PC-9 (cell line): Measurements from ENCODE around the gene DRC3. TPM values are rescaled to one million over a fixed set of nuclear protein-coding genes. Genes with fewer than 3 reads are reported as not detected.
A peak's percentile ranks its signal among the peaks of the same experiment; 100 is the strongest.

Experiments
- BruUV-seq: library from RNA; stranded (reverse); fragments of 400-500 nt; replicated peaks from 2 replicates; lab custom pipeline; 2021; lab: Mats Ljungman, UMichigan
- CTCF ChIA-PET: fragments of 300-600 bp; sonication (Branson Sonifier 250); formaldehyde crosslinking; loops from one replicate; lab custom pipeline; 2022; ENCODE audit warnings: antibody characterized with exemption; lab: Charles Lee
- POLR2A ChIA-PET: fragments of 300-600 bp; sonication (Branson Sonifier 250); formaldehyde crosslinking; loops from one replicate; lab custom pipeline; 2022; ENCODE audit warnings: antibody characterized with exemption; ENCODE audit not compliant: unreplicated experiment; lab: Charles Lee
- DNase-seq, 2 experiments: peaks; one replicate each; pipeline versions ENCODE4 v3.0.0 to v3.0.0-alpha.2; 2015 to 2022; ENCODE audit warnings: mixed read lengths in 1 of 2
- H2AFZ ChIP-seq: fragments of 200-600 bp; sonication (generic); 2 replicates; pipeline ENCODE4 v1.8.1; 2017; ENCODE audit warnings: antibody characterized with exemption
- H3F3A ChIP-seq: fragments of 200-600 bp; sonication (generic); 2 replicates; pipeline ENCODE4 v1.8.1; 2017; ENCODE audit warnings: antibody characterized with exemption, mild to moderate bottlenecking, low read depth; ENCODE audit not compliant: insufficient read depth
- H3K27ac ChIP-seq: fragments of 200-600 bp; sonication (generic); 2 replicates; pipeline ENCODE4 v1.6.1; 2016; ENCODE audit warnings: mixed run types
- H3K27me3 ChIP-seq: fragments of 200-600 bp; sonication (generic); 2 replicates; pipeline ENCODE4 v1.6.1; 2016; ENCODE audit warnings: low read depth, mixed run types; ENCODE audit not compliant: insufficient read depth
- H3K36me3 ChIP-seq: fragments of 200-600 bp; sonication (generic); 2 replicates; pipeline ENCODE4 v1.6.1; 2016; ENCODE audit warnings: low read depth, mixed run types
- H3K4me1 ChIP-seq: fragments of 200-600 bp; sonication (generic); replicated peaks from 2 replicates; pipeline ENCODE4 v1.6.1; 2016; ENCODE audit warnings: mixed run types; ENCODE audit not compliant: insufficient read depth
- H3K4me2 ChIP-seq: fragments of 200-600 bp; sonication (generic); 2 replicates; pipeline ENCODE4 v1.6.1; 2017; ENCODE audit warnings: mixed run types
- H3K4me3 ChIP-seq: fragments of 200-600 bp; sonication (generic); 2 replicates; pipeline ENCODE4 v1.6.1; 2016; ENCODE audit warnings: mixed run types
- H3K79me2 ChIP-seq: fragments of 200-600 bp; sonication (generic); 2 replicates; pipeline ENCODE4 v1.6.1; 2017; ENCODE audit warnings: low read depth, mixed run types
- H3K9me2 ChIP-seq: fragments of 200-600 bp; sonication (generic); 2 replicates; pipeline ENCODE4 v1.8.1; 2017; ENCODE audit warnings: mild to moderate bottlenecking; ENCODE audit not compliant: insufficient read depth
- H3K9me3 ChIP-seq: fragments of 200-600 bp; sonication (generic); 2 replicates; pipeline ENCODE4 v1.8.1; 2016; ENCODE audit warnings: low read depth; ENCODE audit not compliant: insufficient read depth
- H4K20me1 ChIP-seq: fragments of 200-600 bp; sonication (generic); 2 replicates; pipeline ENCODE4 v1.8.1; 2017; ENCODE audit not compliant: insufficient read depth
- CTCF ChIP-seq: fragments of 200-600 bp; sonication (generic); conservative IDR thresholded peaks from 2 replicates; pipeline ENCODE4 v1.6.1; 2017; ENCODE audit warnings: mixed run types, antibody characterized with exemption, mild to moderate bottlenecking, moderate library complexity
- EZH2 ChIP-seq: fragments of 200-600 bp; sonication (generic); IDR thresholded peaks from 2 replicates; pipeline ENCODE4 v1.8.0; 2017; ENCODE audit warnings: antibody characterized with exemption, low read depth
- intact Hi-C: fragments of 100-400 bp; cut with micrococcal nuclease; formaldehyde crosslinking; loops from one replicate; pipeline ENCODE4 v1.10.0; 2022; ENCODE audit not compliant: unreplicated experiment
- total RNA-seq: library from RNA; stranded (reverse); gene quantifications from 2 replicates; pipeline ENCODE4 v1.2.3, GENCODE V29; 2021

Gene DRC3
- total RNA-seq, 1 experiment from 2014 or later, result 15.2 TPM

GRCh38 chr17:17950347-17950746 is 22.3 kb upstream of the DRC3 start:
- POLR2A ChIA-PET, result no interaction called here
- CTCF ChIA-PET, result no interaction called here
- Histone ChIP-seq H3K79me2 (peaks cover 38% of the 10 kb centered on the region), H3K27me3 (no peaks in the 10 kb centered on the region), H3K27ac (no peak overlapping the region), H3K9me3 (no peaks in the 10 kb centered on the region), H3K4me1 (peaks cover 27% of the 10 kb centered on the region), H2AFZ (no peak overlapping the region), H4K20me1 (no peaks in the 10 kb centered on the region; the same call in 1 of the 2 replicates), H3K9me2 (no peaks in the 10 kb centered on the region), H3F3A (peaks cover 13% of the 10 kb centered on the region), H3K36me3 (no peaks in the 10 kb centered on the region), H3K4me3 (no peak overlapping the region), H3K4me2 (no peak overlapping the region)
- DNase-seq, result no peak
- TF ChIP-seq CTCF (no peak), EZH2 (no peak)
- intact Hi-C loops, result no loop called here
- BruUV-seq, result no TSS peak

GRCh38 chr17:17950806-17951205 is 21.9 kb upstream of the DRC3 start:
- BruUV-seq, result no TSS peak
- H3K27ac ChIP-seq, result no peak overlapping the region
- no peak for DNase-seq

GRCh38 chr17:17951524-17951923 is 21.1 kb upstream of the DRC3 start:
- Histone ChIP-seq H3K9me2 (no peaks in the 10 kb centered on the region), H3K4me3 (no peak overlapping the region), H3K36me3 (no peaks in the 10 kb centered on the region), H3K4me2 (no peak overlapping the region), H4K20me1 (no peaks in the 10 kb centered on the region), H3K9me3 (no peaks in the 10 kb centered on the region), H3K27me3 (no peaks in the 10 kb centered on the region), H3K4me1 (peaks cover 24% of the 10 kb centered on the region), H3F3A (peaks cover 16% of the 10 kb centered on the region), H3K79me2 (peaks cover 43% of the 10 kb centered on the region), H2AFZ (no peak overlapping the region), H3K27ac (no peak overlapping the region)
- intact Hi-C loops, result no loop called here
- TF ChIP-seq CTCF, result no peak
- no peak for TF ChIP-seq EZH2
- no peak for DNase-seq
- BruUV-seq, result no TSS peak
- CTCF ChIA-PET, result no interaction called here
- POLR2A ChIA-PET, result no interaction called here

More at GRCh38 chr17:17950806-17951205, 21.9 kb upstream of the DRC3 start:
- peaks cover 43% of the 10 kb centered on the region for H3K79me2 ChIP-seq
- no peak overlapping the region for H2AFZ ChIP-seq
- peak; percentile 52; the same call in 1 of the 2 replicates for TF ChIP-seq CTCF
- TF ChIP-seq EZH2, result no peak
- POLR2A ChIA-PET, result no interaction called here
- H3F3A ChIP-seq, result peaks cover 13% of the 10 kb centered on the region
- no peak overlapping the region for H3K4me2 ChIP-seq
- no peaks in the 10 kb centered on the region for H3K36me3 ChIP-seq
- no peaks in the 10 kb centered on the region for H3K9me2 ChIP-seq
- no peaks in the 10 kb centered on the region for H3K9me3 ChIP-seq
- no peaks in the 10 kb centered on the region for H3K27me3 ChIP-seq
- peaks cover 27% of the 10 kb centered on the region for H3K4me1 ChIP-seq
- no peak overlapping the region for H3K4me3 ChIP-seq
- intact Hi-C loops, result no loop called here
- CTCF ChIA-PET, result no interaction called here
- no peaks in the 10 kb centered on the region for H4K20me1 ChIP-seq
